ENCODE measurements around the gene CEP350. TPM values are rescaled to one million over a fixed set of nuclear protein-coding genes. Genes with fewer than 3 reads are reported as not detected.

CEP350 gene
- total RNA-seq, 1 donor from 2014 or later = 43.6 TPM

DNA sequence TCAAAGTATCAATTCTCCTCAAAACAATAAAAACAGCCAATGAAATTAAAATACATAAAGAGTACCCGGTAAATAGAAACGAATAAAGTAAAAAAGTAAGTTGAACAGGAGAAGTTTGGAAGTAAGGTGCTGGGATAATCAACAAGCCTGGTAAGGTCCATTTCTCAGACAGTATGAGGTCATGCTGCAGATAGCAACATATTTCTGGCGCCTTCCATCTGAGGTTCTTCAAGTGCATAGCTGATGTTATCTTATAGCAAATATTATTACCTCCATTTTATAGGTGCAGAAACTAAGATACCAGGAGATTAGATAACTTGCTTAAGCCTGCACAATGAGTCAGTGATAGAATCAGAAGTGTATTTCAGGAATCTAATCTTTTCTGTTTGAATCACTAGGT lies 23.7 kb upstream of the CEP350 start:
- peaks cover 15% of the 10 kb centered on the region for H3K27me3 Mint-ChIP-seq
- intact Hi-C loops (cut with micrococcal nuclease) = no loop called here
- DNase-seq = no peak
- no peaks in the 10 kb centered on the region for H3K9me3 Mint-ChIP-seq
- no peak overlapping the region for H3K4me3 Mint-ChIP-seq
- peaks cover under 1% of the 10 kb centered on the region for H3K4me1 Mint-ChIP-seq
- H3K27ac Mint-ChIP-seq = no peak overlapping the region
- H3K36me3 Mint-ChIP-seq (ENCODE audit: low read depth) = no peaks in the 10 kb centered on the region

DNA sequence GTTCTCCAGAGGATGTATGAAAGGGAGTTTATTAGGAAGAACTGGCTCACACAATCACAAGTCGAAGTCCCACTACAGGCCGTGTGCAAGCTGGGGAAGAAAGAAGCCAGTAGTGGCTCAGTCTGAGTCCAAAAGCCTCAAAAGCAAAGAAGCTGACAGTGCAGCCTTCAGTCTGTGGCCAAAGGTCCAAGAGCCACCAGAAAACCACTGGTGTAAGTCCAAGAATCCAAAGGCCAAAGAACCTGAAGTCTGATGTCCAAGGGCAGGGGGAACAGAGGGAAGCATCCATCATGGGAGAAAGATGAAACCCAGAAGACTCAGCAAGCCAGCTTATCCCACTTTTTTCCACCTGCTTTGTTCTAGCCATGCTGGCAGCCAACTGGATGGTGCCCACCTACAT lies 21.4 kb upstream of the CEP350 start:
- intact Hi-C loops (cut with micrococcal nuclease) = no loop called here
- Mint-ChIP-seq H3K4me1 (peaks cover 2% of the 10 kb centered on the region), H3K27me3 (peaks cover 27% of the 10 kb centered on the region), H3K9me3 (no peaks in the 10 kb centered on the region), H3K4me3 (no peak overlapping the region), H3K27ac (no peak overlapping the region), H3K36me3 (ENCODE audit: low read depth) (no peaks in the 10 kb centered on the region)
- peak; percentile 37 for DNase-seq

DNA sequence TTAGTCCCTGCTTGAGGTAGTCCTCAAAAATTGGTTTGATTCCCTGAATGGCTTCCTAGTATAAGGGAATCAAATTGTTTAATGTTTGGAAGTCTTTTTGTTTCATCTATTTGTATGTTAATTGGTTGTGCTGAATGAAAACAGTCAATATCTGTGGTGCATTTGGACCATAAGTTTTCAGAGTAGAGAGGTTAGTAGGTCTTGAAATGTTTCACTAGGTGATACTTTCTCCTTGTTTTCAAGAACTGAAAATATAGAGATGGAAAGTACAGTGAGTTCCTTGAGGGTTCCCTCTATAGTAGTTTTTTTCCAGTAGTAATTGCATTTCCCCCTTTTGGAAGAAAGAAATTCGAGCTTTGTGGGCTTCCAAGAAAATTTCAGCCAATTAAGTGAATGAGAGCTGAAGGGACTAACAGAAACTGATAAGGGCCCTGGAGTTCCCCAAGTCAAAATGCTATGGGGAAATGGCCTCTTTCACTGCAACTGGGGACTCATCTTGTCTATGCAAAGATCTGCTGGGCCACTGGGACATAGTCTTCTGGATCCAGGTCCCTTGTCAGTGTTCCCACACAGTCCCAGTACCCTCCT lies 18.6 kb upstream of the CEP350 start:
- H3K27ac Mint-ChIP-seq = no peak overlapping the region

DNA sequence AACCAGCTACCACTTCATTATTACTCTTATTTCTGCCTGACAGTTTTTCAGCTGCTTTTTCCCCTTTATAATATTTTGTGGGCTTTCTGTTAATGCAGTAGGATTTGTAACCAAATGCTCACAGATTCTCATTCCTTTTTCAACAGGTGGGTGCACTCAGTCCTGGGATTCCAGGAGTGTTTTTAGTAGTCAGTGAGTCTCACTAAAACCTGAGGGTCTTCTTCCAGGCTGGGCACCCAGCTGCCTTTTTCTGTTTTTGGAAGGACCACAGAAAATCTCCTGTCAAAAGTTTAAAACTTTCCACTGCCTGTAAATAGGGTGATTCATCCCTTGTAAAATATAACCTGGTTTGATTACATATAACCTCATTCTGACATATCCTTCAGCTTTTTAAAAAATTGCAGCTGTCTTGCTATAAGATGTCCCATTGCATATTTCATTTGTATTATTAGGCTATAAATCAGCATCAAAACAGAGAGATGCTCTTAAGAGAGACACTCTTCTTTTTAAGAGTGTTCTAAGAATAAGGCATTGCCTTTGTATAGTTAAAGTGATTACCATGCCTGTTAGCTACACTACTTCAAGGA lies 16.8 kb upstream of the CEP350 start:
- H3K4me3 Mint-ChIP-seq = no peak overlapping the region
- peaks cover 40% of the 10 kb centered on the region for H3K27me3 Mint-ChIP-seq
- intact Hi-C loops (cut with micrococcal nuclease) = no loop called here
- DNase-seq = peak; percentile 11
- H3K27ac Mint-ChIP-seq = no peak overlapping the region
- H3K36me3 Mint-ChIP-seq (ENCODE audit: low read depth) = no peaks in the 10 kb centered on the region
- no peaks in the 10 kb centered on the region for H3K9me3 Mint-ChIP-seq
- H3K4me1 Mint-ChIP-seq = peaks cover 2% of the 10 kb centered on the region

More for the DNA sequence above, 18.6 kb upstream of the CEP350 start:
- Mint-ChIP-seq H3K36me3 (ENCODE audit: low read depth) (no peaks in the 10 kb centered on the region), H3K4me1 (peaks cover 2% of the 10 kb centered on the region), H3K4me3 (no peak overlapping the region), H3K27me3 (peaks cover 39% of the 10 kb centered on the region), H3K9me3 (no peaks in the 10 kb centered on the region)
- DNase-seq = no peak
- intact Hi-C loops (cut with micrococcal nuclease) = no loop called here

DNA sequence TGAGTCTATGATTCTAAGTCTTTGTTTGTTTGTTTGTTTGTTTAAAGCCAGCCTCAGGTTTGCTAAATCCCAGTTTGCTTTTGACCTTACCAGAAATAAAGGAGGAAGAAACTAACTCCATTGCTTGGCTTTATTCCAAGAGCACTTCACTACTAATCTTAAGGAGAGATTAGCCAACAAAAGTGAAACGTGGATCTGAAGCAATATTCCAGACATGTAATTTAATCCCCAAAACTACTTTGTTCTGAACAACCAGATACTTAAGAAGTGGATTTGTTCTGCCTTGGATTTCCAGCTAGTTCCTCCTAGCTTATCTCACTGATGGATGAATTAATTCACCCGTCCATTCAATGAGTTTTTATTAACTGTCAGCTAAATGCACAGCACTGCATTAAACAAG lies 15.9 kb upstream of the CEP350 start:
- Mint-ChIP-seq H3K27ac (no peak overlapping the region), H3K27me3 (peaks cover 38% of the 10 kb centered on the region), H3K9me3 (no peaks in the 10 kb centered on the region)

DNA sequence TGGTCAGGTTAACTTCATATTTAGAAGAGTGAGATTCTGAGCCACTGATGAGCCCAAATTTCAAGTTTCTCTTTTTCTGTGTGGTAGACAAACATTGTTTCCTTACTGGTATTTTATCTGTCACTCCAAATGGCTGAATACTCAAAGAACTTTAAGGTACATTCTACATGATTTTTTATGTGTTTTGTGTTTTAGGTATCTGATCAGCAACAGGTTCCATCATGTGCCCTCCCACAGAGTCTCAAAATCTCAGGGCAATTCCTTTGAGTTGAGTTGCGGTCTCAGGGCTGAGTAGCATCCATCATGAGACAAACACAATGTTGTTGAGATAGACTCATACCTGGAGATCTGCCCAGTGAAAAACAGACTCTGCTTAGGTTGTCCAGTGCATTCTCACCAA lies 14.7 kb upstream of the CEP350 start:
- intact Hi-C loops (cut with micrococcal nuclease) = no loop called here
- no peaks in the 10 kb centered on the region for H3K9me3 Mint-ChIP-seq
- peaks cover 2% of the 10 kb centered on the region for H3K4me1 Mint-ChIP-seq
- no peak overlapping the region for H3K27ac Mint-ChIP-seq
- DNase-seq = peak; percentile 40
- peaks cover 35% of the 10 kb centered on the region for H3K27me3 Mint-ChIP-seq
- no peak overlapping the region for H3K4me3 Mint-ChIP-seq
- no peaks in the 10 kb centered on the region for H3K36me3 Mint-ChIP-seq (ENCODE audit: low read depth)

More for the DNA sequence above, 15.9 kb upstream of the CEP350 start:
- DNase-seq = no peak
- peaks cover 2% of the 10 kb centered on the region for H3K4me1 Mint-ChIP-seq
- intact Hi-C loops (cut with micrococcal nuclease) = no loop called here
- H3K4me3 Mint-ChIP-seq = no peak overlapping the region
- H3K36me3 Mint-ChIP-seq (ENCODE audit: low read depth) = no peaks in the 10 kb centered on the region

DNA sequence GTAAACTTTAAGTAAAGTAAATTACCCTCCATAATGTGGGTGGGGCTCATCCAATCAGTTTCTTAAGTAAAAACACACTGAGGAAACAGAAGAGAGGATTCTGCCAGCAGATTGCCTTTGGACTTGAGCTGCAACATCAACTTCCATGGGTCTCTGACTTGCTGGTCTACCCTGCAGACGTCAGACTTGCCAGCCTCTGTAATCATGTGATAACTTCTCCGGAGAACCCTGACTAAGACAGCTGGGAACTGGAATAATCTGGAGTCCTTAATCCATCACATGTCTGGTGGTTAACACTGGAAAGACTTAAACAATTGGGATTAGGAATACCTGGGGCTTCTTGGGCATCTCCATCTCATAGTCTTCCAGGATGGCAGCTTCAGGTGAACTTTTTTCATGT lies 13.2 kb upstream of the CEP350 start:
- Mint-ChIP-seq H3K27ac (no peak overlapping the region), H3K27me3 (peaks cover 29% of the 10 kb centered on the region), H3K4me3 (no peak overlapping the region), H3K9me3 (no peaks in the 10 kb centered on the region), H3K4me1 (no peaks in the 10 kb centered on the region), H3K36me3 (ENCODE audit: low read depth) (no peaks in the 10 kb centered on the region)
- peak; percentile 30 for DNase-seq
- intact Hi-C loops (cut with micrococcal nuclease) = no loop called here

DNA sequence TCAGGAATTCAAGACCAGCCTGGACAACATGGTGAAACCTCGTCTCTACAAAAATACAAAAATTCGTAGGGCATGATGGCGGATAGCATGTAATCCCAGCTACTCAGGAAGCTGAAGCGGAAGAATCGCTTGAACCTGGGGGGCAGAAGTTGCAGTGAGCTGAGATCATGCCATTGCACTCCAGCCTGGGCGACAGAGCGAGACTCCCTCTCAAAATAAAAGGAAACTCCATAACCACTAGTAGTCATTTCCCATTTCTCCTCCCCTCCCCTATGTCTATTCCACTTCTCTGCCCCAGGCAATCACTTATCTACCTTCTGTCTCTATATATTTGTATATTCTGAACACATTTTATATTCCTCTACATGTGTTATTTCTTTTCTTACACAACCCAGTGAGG lies 4.0 kb upstream of the CEP350 start:
- intact Hi-C loops (cut with micrococcal nuclease) = loop anchor here (5.0 kb wide), 1 partner anchor 38 kb away; no protein-coding TSS in a partner anchor

DNA sequence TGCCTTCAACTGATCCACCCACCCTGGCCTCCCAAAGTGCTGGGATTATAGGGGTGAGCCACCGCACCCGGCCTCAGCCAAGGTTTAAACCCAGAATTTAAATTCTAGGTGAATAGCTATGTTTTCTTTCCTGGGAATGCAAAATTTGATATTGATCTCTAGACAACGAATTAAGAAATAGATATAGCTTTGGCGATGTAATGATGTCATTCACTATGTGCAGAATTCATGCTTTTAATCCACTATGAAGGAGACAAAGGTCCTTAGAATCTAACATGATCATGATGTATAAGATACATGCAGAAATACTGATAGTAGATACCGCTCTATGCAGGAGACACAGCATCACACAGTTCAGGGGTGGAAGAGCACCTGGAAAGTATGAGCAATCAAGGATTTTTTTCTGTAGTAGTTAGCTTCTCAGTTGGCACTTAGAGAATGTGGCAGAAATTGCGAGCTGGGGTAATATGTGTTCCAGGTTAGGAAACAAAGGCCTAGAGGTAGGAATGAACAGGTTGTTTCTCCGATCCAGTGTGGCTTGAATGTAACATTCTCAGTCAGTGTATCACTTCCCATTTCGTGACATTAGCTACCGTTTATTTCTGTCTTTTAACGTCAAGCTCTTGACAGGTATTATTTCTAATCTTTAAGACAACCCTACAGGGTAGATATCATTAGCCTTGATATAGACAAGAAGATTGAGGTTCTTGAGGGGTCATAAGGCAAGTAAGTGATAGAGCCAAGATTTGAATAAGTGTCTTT lies 3.0 kb upstream of the CEP350 start:
- no peak overlapping the region for H3K27ac Mint-ChIP-seq
- H3K36me3 Mint-ChIP-seq (ENCODE audit: low read depth) = peaks cover 2% of the 10 kb centered on the region
- peaks cover 22% of the 10 kb centered on the region for H3K4me1 Mint-ChIP-seq
- H3K27me3 Mint-ChIP-seq = no peaks in the 10 kb centered on the region
- DNase-seq = no peak
- no peaks in the 10 kb centered on the region for H3K9me3 Mint-ChIP-seq
- intact Hi-C loops (cut with micrococcal nuclease) = loop anchor here (5.0 kb wide), 1 partner anchor 39 kb away; no protein-coding TSS in a partner anchor
- no peak overlapping the region for H3K4me3 Mint-ChIP-seq

More for the DNA sequence above, 4.0 kb upstream of the CEP350 start:
- Mint-ChIP-seq H3K27ac (no peak overlapping the region), H3K36me3 (ENCODE audit: low read depth) (peaks cover 2% of the 10 kb centered on the region), H3K4me1 (peaks cover 14% of the 10 kb centered on the region), H3K4me3 (no peak overlapping the region), H3K27me3 (no peaks in the 10 kb centered on the region), H3K9me3 (no peaks in the 10 kb centered on the region)
- peak; percentile 23 for DNase-seq

DNA sequence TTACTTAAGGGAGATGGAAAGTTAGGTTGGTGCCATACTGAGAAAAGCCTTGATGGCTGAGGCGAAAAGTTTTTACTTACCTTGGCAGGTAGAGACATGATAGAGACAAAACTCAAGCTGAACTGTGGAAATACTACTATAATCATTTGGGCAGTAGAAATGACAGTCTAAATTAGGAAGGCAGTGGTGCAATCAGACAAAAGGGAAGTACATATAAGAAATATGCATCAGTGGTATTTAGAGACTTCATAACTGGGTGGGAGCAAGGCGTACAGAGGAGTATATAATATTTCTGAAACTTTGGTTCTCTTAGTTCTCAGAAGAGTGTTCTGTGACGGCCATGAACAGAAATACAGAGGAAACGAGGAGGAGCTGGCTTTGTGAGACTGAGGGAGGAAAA lies 2.4 kb upstream of the CEP350 start:
- intact Hi-C loops (cut with micrococcal nuclease) = loop anchor here (5.0 kb wide), 1 partner anchor 40 kb away; no protein-coding TSS in a partner anchor
- peak overlapping the region; percentile 1 for H3K4me3 Mint-ChIP-seq

DNA sequence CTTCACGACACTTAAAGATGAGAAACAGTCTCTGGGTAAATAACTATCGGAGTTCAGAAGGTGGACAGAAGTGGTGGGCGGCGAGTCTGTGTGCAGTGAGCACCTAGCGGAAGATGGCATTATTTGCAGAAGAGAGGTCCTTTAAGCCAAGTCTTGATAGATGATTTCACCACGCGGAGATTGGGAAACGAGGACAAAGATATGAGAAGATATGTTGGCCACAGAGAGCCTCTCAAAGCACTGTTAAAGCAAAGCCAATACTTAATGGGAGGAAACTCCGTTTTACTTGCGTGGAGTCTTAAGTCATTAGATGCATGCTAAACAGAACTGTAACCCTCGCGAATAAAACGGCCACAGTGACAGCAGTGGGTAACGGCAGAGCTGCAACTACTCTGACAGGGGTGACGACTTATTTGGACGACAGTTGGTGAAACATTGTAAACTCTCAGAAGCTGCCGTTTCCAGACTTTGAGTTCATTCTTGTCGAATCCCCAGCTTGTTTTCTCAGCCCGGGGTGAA lies 577 bp upstream of the CEP350 start:
- no peak for DNase-seq
- intact Hi-C loops (cut with micrococcal nuclease) = loop anchor here (1.0 to 5.0 kb wide), 3 partner anchors 42 to 200 kb away; partner anchors contain the start of genes QSOX1 and TOR1AIP1
- Mint-ChIP-seq H3K4me3 (peak overlapping the region; percentile 88), H3K9me3 (no peaks in the 10 kb centered on the region), H3K27me3 (no peaks in the 10 kb centered on the region), H3K36me3 (ENCODE audit: low read depth) (peaks cover 2% of the 10 kb centered on the region), H3K27ac (peak overlapping the region; percentile 94), H3K4me1 (peaks cover 29% of the 10 kb centered on the region)

More for the DNA sequence above, 2.4 kb upstream of the CEP350 start:
- H3K36me3 Mint-ChIP-seq (ENCODE audit: low read depth) = peaks cover 2% of the 10 kb centered on the region
- peak overlapping the region; percentile 11 for H3K27ac Mint-ChIP-seq
- H3K4me1 Mint-ChIP-seq = peaks cover 26% of the 10 kb centered on the region
- no peaks in the 10 kb centered on the region for H3K9me3 Mint-ChIP-seq
- DNase-seq = no peak
- no peaks in the 10 kb centered on the region for H3K27me3 Mint-ChIP-seq

DNA sequence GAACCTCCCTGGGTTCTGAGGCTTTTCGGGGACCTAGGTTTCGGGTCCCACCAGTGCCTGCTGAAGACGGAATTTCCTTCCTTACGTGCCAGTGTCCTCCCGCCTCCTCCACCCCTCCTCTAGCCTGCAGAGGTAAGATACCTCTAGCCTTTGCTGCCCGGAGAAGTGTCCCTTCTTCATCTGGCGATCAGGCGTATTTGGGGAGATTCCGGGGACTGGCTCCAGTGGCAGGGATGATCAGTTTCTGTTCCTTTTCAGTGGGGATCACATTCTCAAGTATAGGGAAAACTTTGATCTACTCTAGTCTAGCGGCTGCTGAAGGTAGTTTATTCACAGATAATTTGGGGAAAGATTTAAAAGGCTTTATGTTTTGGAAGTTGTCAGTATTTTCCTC lies 674 bp downstream of the CEP350 start:
- Mint-ChIP-seq H3K27me3 (no peaks in the 10 kb centered on the region), H3K27ac (peak overlapping the region; percentile 88), H3K4me1 (peaks cover 35% of the 10 kb centered on the region), H3K4me3 (peak overlapping the region; percentile 88), H3K9me3 (no peaks in the 10 kb centered on the region), H3K36me3 (ENCODE audit: low read depth) (peaks cover 3% of the 10 kb centered on the region)
- DNase-seq = no peak
- intact Hi-C loops (cut with micrococcal nuclease) = no loop called here

DNA sequence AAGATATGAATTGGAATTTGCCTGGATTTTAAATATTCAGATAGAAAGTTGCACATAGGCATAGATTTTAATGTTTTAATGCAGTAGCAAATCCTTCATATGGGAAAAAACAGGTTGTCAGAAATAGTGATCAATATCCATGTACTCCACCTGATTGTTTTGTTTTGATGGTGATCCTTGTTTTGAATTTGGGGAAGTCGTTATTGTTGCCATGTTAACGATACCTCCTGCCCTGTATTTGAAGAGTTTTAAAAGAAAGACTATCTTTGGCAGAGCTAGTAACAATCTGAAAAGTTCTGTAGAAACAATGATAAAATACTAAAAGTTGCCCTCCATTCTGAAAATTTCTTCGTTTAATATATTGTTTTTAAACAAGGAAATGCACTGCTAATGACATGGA lies 1.1 kb downstream of the CEP350 start:
- Mint-ChIP-seq H3K4me3 (peak overlapping the region; percentile 88), H3K9me3 (no peaks in the 10 kb centered on the region), H3K27me3 (no peaks in the 10 kb centered on the region), H3K36me3 (ENCODE audit: low read depth) (peaks cover 5% of the 10 kb centered on the region), H3K4me1 (peaks cover 36% of the 10 kb centered on the region), H3K27ac (peak overlapping the region; percentile 88)
- no peak for DNase-seq
- intact Hi-C loops (cut with micrococcal nuclease) = no loop called here

DNA sequence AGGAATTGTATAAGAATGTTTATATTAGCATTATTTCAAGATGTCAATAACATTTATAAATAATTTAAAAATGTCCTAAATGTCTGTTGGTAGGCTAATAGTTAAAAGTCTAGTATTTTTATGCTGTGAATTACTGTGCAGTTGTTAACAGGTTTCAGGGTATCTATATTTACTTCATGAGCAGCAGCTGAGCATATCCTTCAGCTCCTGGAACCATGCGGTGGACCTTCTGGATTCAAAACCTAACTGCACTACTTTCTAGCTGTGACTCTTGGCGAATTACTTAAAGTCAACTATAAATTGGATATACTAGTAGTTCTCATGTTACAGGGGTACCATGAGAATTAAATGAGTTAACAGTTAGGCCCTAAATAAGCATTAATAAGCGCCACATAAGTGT lies 3.7 kb downstream of the CEP350 start:
- H3K4me1 Mint-ChIP-seq = peaks cover 33% of the 10 kb centered on the region
- intact Hi-C loops (cut with micrococcal nuclease) = no loop called here
- H3K9me3 Mint-ChIP-seq = peaks cover 3% of the 10 kb centered on the region
- H3K27ac Mint-ChIP-seq = no peak overlapping the region
- DNase-seq = no peak
- H3K4me3 Mint-ChIP-seq = no peak overlapping the region
- H3K27me3 Mint-ChIP-seq = no peaks in the 10 kb centered on the region
- H3K36me3 Mint-ChIP-seq (ENCODE audit: low read depth) = peaks cover 20% of the 10 kb centered on the region

Data from activated CD4-positive, alpha-beta T cell treated with anti-CD3 and anti-CD28 coated beads, Interleukin-2, amount 10 ng/mL, durations not matched to agents 24 days and 14 days (primary cell).